Measurements from ENCODE around the gene AGAP3. TPM values are rescaled to one million over a fixed set of nuclear protein-coding genes. Genes with fewer than 3 reads are reported as not detected.

Gene AGAP3
- total and polyA plus RNA-seq, 12 donors, result 40.2 to 93.4 (median 50.3) TPM

GRCh38 chr7:151121380-151122170 lies 35.3 kb downstream of the AGAP3 start:
- DNase-seq (no peak), ATAC-seq (no peak)
- Histone ChIP-seq H3K27ac (peak overlapping the region in 1 of 10 donors; percentile 22), H3K36me3 (peaks cover 0 to 78% (median 29%) of the 10 kb centered on the region in 9 donors), H3K4me3 (no peak overlapping the region), H3K9me3 (no peaks in the 10 kb centered on the region), H3K27me3 (no peaks in the 10 kb centered on the region), H3K4me1 (peaks cover 3 to 26% (median 15%) of the 10 kb centered on the region in 9 donors)
- no peak for TF ChIP-seq CTCF (IDR thresholded peaks at IDR 0.05)
- intact Hi-C loops (cut with DNase I), result loop anchor here in 9 of 10 donors (5.0 to 10.0 kb wide), 6 partner anchors 51 to 183 kb away; partner anchors contain the start of genes SMARCD3 (in 5 of the 9) and ABCF2 (in 2 of the 9)
- WGBS, 2 donors, result 82 to 84% methylated on average over 29 to 30 of the region's 30 CpGs

GRCh38 chr7:151122276-151122675 lies 36.0 kb downstream of the AGAP3 start:
- ATAC-seq (peak in 2 of 8 donors; percentile 10 to 71), DNase-seq (no peak)
- no peaks in the 10 kb centered on the region for H3K9me3 ChIP-seq
- H3K27me3 ChIP-seq, result no peaks in the 10 kb centered on the region
- H3K4me1 ChIP-seq, result peaks cover 3 to 28% (median 15%) of the 10 kb centered on the region in 9 donors
- peak overlapping the region in 1 of 10 donors; percentile 22 for H3K27ac ChIP-seq
- intact Hi-C loops (cut with DNase I), result loop anchor here in 9 of 10 donors (5.0 to 10.0 kb wide), 6 partner anchors 50 to 183 kb away; partner anchors contain the start of genes SMARCD3 (in 5 of the 9) and ABCF2 (in 2 of the 9)
- 74 to 84% methylated on average over 24 of the region's 24 CpGs for WGBS, 2 donors
- peak in 5 of 9 donors; percentile 13 to 39 (median 21) for TF ChIP-seq CTCF (IDR thresholded peaks at IDR 0.05)
- peaks cover 0 to 78% (median 29%) of the 10 kb centered on the region in 9 donors for H3K36me3 ChIP-seq
- H3K4me3 ChIP-seq, result no peak overlapping the region

- no peak for DNase-seq
- Histone ChIP-seq H3K27ac (no peak overlapping the region), H3K4me1 (peaks cover 3 to 28% (median 15%) of the 10 kb centered on the region in 9 donors), H3K27me3 (no peaks in the 10 kb centered on the region), H3K9me3 (no peaks in the 10 kb centered on the region), H3K4me3 (no peak overlapping the region), H3K36me3 (peaks cover 0 to 73% (median 29%) of the 10 kb centered on the region in 9 donors)
- ATAC-seq, result no peak
- intact Hi-C loops (cut with DNase I), result loop anchor here in 9 of 10 donors (5.0 to 10.0 kb wide), 6 partner anchors 50 to 182 kb away; partner anchors contain the start of genes SMARCD3 (in 5 of the 9) and ABCF2 (in 2 of the 9)
- 88 to 93% methylated on average over 17 to 29 of the region's 29 CpGs for WGBS, 2 donors
- TF ChIP-seq CTCF (IDR thresholded peaks at IDR 0.05), result no peak
These were observed 36.5 kb downstream of the AGAP3 start for GRCh38 chr7:151122796-151123157.

- 90% methylated on average over 45 to 50 of the region's 50 CpGs for WGBS, 2 donors
- Histone ChIP-seq H3K27me3 (no peaks in the 10 kb centered on the region), H3K27ac (no peak overlapping the region), H3K9me3 (no peaks in the 10 kb centered on the region), H3K36me3 (peaks cover 0 to 72% (median 29%) of the 10 kb centered on the region in 9 donors), H3K4me1 (peaks cover 3 to 28% (median 15%) of the 10 kb centered on the region in 9 donors), H3K4me3 (no peak overlapping the region)
- intact Hi-C loops (cut with DNase I), result loop anchor here in 9 of 10 donors (5.0 to 10.0 kb wide), 6 partner anchors 49 to 182 kb away; partner anchors contain the start of genes SMARCD3 (in 5 of the 9) and ABCF2 (in 2 of the 9)
- TF ChIP-seq CTCF (IDR thresholded peaks at IDR 0.05), result no peak
- ATAC-seq (no peak), DNase-seq (peak in 1 of 2 donors; percentile 10)
These were observed 37.0 kb downstream of the AGAP3 start for GRCh38 chr7:151123158-151123821.

Data from heart right ventricle (tissue), 16 donors.